Measurements from ENCODE around the gene CTIF. TPM values are rescaled to one million over a fixed set of nuclear protein-coding genes. Genes with fewer than 3 reads are reported as not detected.

CTIF gene
- total RNA-seq, 1 experiment from 2014 or later = 95.8 TPM

DNA sequence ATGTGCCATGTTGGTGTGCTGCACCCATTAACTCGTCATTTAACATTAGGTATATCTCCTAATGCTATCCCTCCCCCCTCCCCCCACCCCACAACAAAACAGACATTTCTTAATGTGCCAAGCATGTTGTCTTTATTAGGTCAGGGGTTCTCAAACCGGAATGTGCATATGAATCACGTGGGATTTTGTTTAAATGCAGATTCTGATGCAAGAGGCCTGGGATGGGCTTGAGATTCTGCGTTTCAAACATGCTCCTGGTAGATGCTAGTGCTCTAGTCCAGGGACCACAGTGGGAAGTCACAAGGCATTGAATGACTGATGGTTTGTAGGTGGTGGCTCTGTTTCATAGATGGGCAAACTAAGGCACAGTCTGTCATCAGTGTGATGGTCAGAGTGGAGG is 227.2 kb downstream of the CTIF start:
- POLR2A ChIA-PET = no interaction called here
- intact Hi-C loops (cut with micrococcal nuclease) = no loop called here
- TF ChIP-seq, protein P1, sequence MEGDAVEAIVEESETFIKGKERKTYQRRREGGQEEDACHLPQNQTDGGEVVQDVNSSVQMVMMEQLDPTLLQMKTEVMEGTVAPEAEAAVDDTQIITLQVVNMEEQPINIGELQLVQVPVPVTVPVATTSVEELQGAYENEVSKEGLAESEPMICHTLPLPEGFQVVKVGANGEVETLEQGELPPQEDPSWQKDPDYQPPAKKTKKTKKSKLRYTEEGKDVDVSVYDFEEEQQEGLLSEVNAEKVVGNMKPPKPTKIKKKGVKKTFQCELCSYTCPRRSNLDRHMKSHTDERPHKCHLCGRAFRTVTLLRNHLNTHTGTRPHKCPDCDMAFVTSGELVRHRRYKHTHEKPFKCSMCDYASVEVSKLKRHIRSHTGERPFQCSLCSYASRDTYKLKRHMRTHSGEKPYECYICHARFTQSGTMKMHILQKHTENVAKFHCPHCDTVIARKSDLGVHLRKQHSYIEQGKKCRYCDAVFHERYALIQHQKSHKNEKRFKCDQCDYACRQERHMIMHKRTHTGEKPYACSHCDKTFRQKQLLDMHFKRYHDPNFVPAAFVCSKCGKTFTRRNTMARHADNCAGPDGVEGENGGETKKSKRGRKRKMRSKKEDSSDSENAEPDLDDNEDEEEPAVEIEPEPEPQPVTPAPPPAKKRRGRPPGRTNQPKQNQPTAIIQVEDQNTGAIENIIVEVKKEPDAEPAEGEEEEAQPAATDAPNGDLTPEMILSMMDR (IDR thresholded peaks at IDR 0.05; ENCODE audit: unreplicated experiment) = no peak
- peaks cover 33% of the 10 kb centered on the region for H3K36me3 Mint-ChIP-seq (ENCODE audit: insufficient read depth, unreplicated experiment)
- no peak for DNase-seq (ENCODE audit: unreplicated experiment)
- H3K4me1 Mint-ChIP-seq (ENCODE audit: insufficient read depth, unreplicated experiment) = no peaks in the 10 kb centered on the region
- BruUV-seq (replicated peaks) = no TSS peak
- no peak overlapping the region for H3K4me3 Mint-ChIP-seq (ENCODE audit: unreplicated experiment)
- H3K27me3 Mint-ChIP-seq (ENCODE audit: insufficient read depth, unreplicated experiment) = no peaks in the 10 kb centered on the region
- H3K9me3 Mint-ChIP-seq (ENCODE audit: unreplicated experiment) = no peaks in the 10 kb centered on the region
- CTCF ChIA-PET = interaction anchor here (0.7 kb wide), 1 partner anchor 18 kb away, joined by 3 read pairs; no protein-coding TSS in a partner anchor
- no peak overlapping the region for H3K27ac Mint-ChIP-seq (ENCODE audit: low read depth, unreplicated experiment)

DNA sequence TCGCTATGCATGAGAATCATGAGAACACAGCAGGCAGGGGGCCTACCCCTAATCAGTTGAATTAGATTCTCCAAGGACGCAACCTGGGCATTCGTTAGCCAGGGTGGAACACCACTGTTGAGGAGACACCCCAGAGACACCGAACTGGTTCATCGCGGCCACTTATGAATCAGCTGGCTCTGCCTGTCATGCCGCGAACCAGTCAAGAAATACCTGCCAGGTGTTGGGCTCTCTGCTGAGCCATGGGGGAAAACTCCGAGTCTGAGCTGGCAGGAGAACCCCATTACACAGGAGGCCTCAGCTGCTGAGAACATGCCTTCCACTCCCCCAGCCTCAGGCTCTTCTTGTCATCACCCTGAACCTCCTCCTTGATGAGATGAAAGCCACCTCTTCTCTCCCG is 227.7 kb downstream of the CTIF start:
- H3K36me3 Mint-ChIP-seq (ENCODE audit: insufficient read depth, unreplicated experiment) = peaks cover 30% of the 10 kb centered on the region
- H3K9me3 Mint-ChIP-seq (ENCODE audit: unreplicated experiment) = no peaks in the 10 kb centered on the region
- POLR2A ChIA-PET = no interaction called here
- no peaks in the 10 kb centered on the region for H3K27me3 Mint-ChIP-seq (ENCODE audit: insufficient read depth, unreplicated experiment)
- intact Hi-C loops (cut with micrococcal nuclease) = no loop called here
- BruUV-seq (replicated peaks) = no TSS peak
- no peak for DNase-seq (ENCODE audit: unreplicated experiment)
- no peak overlapping the region for H3K27ac Mint-ChIP-seq (ENCODE audit: low read depth, unreplicated experiment)
- H3K4me1 Mint-ChIP-seq (ENCODE audit: insufficient read depth, unreplicated experiment) = no peaks in the 10 kb centered on the region
- CTCF ChIA-PET = interaction anchor here (0.7 kb wide), 1 partner anchor 17 kb away, joined by 3 read pairs; no protein-coding TSS in a partner anchor
- TF ChIP-seq, protein P1 (IDR thresholded peaks at IDR 0.05; ENCODE audit: unreplicated experiment) = no peak
- no peak overlapping the region for H3K4me3 Mint-ChIP-seq (ENCODE audit: unreplicated experiment)

DNA sequence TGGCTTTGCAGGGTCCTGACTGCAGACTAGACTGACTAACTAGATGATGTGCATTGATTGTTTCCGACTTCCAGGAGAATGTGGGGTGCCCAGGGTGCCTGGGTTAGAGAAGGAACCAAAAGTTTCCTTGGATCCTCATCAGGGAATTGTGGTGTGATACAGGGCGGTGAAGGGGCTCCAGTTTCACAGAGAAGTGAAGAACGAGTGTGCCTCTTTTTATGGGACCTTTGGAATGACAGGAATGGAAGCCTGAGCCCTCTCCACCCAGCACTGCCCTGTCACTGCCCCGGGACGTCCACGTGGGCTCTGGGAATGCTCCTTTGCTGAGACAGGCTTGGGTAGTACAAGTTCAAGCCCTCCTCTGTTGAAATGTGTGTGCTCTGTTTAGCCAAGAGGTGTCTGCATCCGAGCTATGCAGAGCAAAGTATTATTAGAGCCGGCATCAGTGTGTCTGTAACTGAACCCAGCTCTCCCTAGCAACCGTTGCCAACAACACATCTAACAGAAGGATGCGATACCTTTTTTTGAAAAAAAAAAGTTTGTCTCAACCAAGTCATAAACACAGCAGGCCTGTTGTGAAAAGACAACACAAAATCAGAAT is 228.4 kb downstream of the CTIF start:
- intact Hi-C loops (cut with micrococcal nuclease) = no loop called here
- Mint-ChIP-seq H3K27me3 (ENCODE audit: insufficient read depth, unreplicated experiment) (no peaks in the 10 kb centered on the region), H3K9me3 (ENCODE audit: unreplicated experiment) (no peaks in the 10 kb centered on the region), H3K36me3 (ENCODE audit: insufficient read depth, unreplicated experiment) (peaks cover 25% of the 10 kb centered on the region), H3K27ac (ENCODE audit: low read depth, unreplicated experiment) (no peak overlapping the region), H3K4me1 (ENCODE audit: insufficient read depth, unreplicated experiment) (no peaks in the 10 kb centered on the region), H3K4me3 (ENCODE audit: unreplicated experiment) (no peak overlapping the region)
- no TSS peak for BruUV-seq (replicated peaks)
- POLR2A ChIA-PET = no interaction called here
- TF ChIP-seq, protein P1 (IDR thresholded peaks at IDR 0.05; ENCODE audit: unreplicated experiment) = no peak
- CTCF ChIA-PET = no interaction called here
- DNase-seq (ENCODE audit: unreplicated experiment) = no peak

DNA sequence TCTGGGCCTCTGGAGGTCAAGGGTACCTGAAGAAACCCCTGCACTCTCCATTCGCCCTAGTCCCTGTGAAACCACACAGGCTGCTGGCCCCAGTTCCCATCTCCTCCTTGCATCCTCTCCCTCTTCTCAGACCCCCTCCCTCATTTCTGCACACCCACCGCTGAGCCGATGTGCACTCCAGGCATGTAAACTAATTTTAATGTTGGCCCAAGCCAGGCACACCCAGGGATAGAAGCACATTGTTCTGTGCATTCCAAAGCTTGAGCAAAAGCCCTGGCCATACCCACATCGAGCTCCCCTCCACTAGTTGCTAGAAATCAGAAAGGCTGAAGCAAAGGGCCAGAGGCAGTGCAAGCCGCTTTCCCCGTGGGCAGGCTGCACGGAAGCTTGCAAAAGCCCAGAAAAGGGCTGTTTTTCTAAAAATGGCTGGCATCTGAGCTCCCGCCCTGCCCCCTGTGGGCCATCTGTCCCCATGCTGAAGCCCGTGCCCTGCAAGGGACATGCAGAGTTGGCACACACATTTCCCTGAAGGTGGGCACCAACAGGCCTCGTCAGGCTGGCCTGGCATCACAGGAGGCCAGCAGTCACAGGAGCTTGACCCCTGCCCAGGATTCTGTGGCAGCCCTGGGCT is 230.3 kb downstream of the CTIF start:
- DNase-seq (ENCODE audit: unreplicated experiment) = no peak
- TF ChIP-seq, protein P1 (IDR thresholded peaks at IDR 0.05; ENCODE audit: unreplicated experiment) = no peak
- H3K36me3 Mint-ChIP-seq (ENCODE audit: insufficient read depth, unreplicated experiment) = peaks cover 15% of the 10 kb centered on the region
- no peaks in the 10 kb centered on the region for H3K4me1 Mint-ChIP-seq (ENCODE audit: insufficient read depth, unreplicated experiment)
- POLR2A ChIA-PET = interaction anchor here (0.7 to 0.9 kb wide), 2 partner anchors 21 to 179 kb away, joined by 3 read pairs; no protein-coding TSS in a partner anchor
- H3K9me3 Mint-ChIP-seq (ENCODE audit: unreplicated experiment) = no peaks in the 10 kb centered on the region
- H3K27ac Mint-ChIP-seq (ENCODE audit: low read depth, unreplicated experiment) = no peak overlapping the region
- H3K4me3 Mint-ChIP-seq (ENCODE audit: unreplicated experiment) = no peak overlapping the region
- no TSS peak for BruUV-seq (replicated peaks)
- H3K27me3 Mint-ChIP-seq (ENCODE audit: insufficient read depth, unreplicated experiment) = no peaks in the 10 kb centered on the region
- CTCF ChIA-PET = interaction anchor here (0.6 to 1.2 kb wide), 3 partner anchors 57 to 254 kb away, joined by 3 to 4 read pairs (median 3); no protein-coding TSS in a partner anchor
- intact Hi-C loops (cut with micrococcal nuclease) = no loop called here

Measured in MCF 10A (cell line).